H1 (cell line): ENCODE data around the gene GPR17. TPM values are rescaled to one million over a fixed set of nuclear protein-coding genes. Genes with fewer than 3 reads are reported as not detected.

Experiments used
- CHD7 ChIP-seq: fragments of 300-600 bp; sonication (generic); IDR thresholded peaks from 2 replicates; pipeline ENCODE4 v1.7.1; 2012; ENCODE audit warnings: low read length, moderate library complexity, mild to moderate bottlenecking, inconsistent platforms; ENCODE audit not compliant: insufficient replicate concordance
- polyA plus RNA-seq, 7 experiments: library from polyadenylated mRNA; depleted of rRNA in 3 of 7; stranded (reverse) in 5 of 7; unstranded in 2 of 7; fragments of >200 nt in 5 of 7; fragments of 200-250 nt in 2 of 7; gene quantifications; 1 replicate in 5 of 7; 2 replicates in 1 of 7; 4 replicates in 1 of 7; pipeline versions ENCODE4 v1.2.1 to v1.2.3, GENCODE V29; 2011 to 2013; ENCODE audit warnings: missing spikeins in 2 of 7, mixed read lengths in 2 of 7
- total RNA-seq: library from RNA; stranded (reverse); fragmentation: NEBNext Ultra II Directional; extraction: Animal tissue kit (Norgen Biotek cat#: 25700); gene quantifications from 2 replicates; pipeline ENCODE4 v1.2.1, GENCODE V29; 2021

Gene GPR17
- total and polyA plus RNA-seq, 2 of the 8 experiments (the other 6 are each of a cell fraction or from before 2014, with no cell fraction given), result 0.03 TPM; not detected in 1

DNA sequence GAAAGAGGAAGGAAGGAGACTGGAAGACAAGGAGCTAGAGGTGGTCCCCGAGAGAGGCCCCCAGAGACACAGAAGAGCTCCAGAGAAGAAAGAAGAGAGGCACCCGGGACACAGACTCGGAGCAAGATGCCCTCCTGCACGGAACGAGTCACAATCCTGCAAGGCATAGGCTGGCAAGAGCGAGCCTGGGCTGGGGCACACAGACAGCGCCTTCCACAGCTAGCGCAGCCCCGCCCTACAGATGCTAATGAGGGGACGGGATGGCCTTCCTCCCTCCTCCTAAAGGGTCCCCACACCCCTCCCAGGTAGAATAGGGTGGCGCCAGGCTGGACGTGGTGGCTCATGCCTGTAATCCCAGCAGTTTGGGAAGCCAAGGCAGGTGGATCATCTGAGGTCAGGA, 19.8 kb upstream of the GPR17 start (continued):
- no peak for TF ChIP-seq CHD7
- TF ChIP-seq, all 59 proteins: peak for 0
